Vein endothelial cell (primary cell): ENCODE results near the gene REG1A. TPM values are rescaled to one million over a fixed set of nuclear protein-coding genes. Genes with fewer than 3 reads are reported as not detected.

Experiments used
- total RNA-seq: library from RNA; depleted of rRNA; stranded (reverse); fragments of >200 nt; gene quantifications from 2 replicates; pipeline ENCODE4 v1.2.3, GENCODE V29; 2012

The REG1A gene, protein sequence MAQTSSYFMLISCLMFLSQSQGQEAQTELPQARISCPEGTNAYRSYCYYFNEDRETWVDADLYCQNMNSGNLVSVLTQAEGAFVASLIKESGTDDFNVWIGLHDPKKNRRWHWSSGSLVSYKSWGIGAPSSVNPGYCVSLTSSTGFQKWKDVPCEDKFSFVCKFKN
- total RNA-seq: not detected in 2 replicates

DNA sequence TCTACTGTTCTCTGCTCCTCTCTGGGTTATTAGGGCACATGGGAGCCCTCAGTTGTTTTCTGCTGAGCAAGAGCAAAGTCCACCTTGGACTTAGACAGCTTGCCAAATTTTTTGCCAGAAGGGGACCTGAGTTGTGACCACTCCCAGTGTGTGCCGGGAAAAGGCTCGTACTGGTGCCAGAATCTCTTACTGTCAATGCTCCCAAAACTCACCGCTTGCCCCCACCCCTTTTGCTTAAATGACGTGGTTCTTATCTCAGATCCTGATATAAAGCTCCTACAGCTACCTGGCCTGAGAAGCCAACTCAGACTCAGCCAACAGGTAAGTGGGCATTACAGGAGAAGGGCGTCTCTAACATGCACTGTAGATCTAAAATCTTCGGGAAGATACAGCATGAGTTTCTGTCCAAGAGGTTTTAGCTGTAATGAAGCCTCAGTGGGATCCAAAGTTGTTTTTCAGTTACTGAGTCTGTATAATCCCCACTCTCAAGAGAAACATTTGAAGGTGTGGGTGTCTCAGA lies at the start of gene REG1A:
REG1A (plus strand) TSS at position 295 of the 520 bp plus-strand sequence. CDS start 374 bp downstream, outside the sequence.

DNA sequence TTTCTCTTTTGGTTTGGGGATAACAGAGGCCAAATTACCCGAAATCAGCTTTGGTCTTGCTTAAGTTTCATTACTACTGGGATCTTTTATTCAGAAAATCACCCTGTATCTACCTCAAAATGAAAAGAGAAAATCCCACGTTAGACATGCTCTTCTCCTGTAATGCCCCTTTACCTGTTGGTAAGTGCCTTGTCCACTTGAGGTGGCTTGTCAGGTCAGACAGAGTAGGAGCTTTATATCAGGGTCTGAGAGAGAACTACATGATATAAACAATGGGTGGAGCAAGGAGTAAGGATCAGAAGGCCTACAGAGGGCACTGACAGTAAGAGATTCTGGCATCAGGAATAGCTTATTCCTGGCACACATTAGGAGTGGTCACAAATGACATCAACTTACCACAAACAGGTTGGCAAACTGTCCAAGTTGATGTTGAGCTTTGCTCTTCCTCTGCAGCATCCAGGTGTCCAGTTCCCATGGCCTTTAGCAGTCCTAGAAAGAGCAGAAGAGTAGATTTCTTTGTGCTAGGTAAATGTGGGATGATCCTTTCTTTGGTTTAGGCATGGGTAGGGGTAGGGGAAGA lies 32.4 kb upstream of the REG1A start, which contains the start of gene REG1B:
REG1B (minus strand) TSS at position 209 of the 580 bp plus-strand sequence. CDS start 381 bp downstream, outside the sequence.

DNA sequence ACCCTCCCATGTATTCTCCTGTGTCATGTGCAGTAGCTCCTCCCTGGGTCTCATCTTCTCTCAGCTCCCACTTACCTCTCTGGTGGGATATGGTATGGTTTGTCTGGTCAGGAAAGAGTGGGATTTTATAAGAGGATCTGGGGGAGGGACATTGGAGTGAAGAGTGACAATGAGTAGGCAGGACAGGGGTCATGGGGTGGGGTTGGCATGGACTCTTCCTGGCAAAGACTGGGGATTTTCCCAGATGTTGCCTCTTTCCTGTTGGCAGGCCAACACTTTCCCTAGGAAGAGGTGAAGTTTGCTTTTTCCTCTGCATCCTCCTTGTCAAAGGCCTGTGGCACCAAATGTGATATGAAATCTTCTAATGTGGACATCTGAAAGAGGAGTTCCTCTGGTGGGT lies 39.4 kb downstream of the REG1A start, which contains the start of gene REG3A:
REG3A (minus strand) TSS at position 101 of the 400 bp plus-strand sequence. CDS start 348 bp downstream, outside the sequence.

Other genes starting within 250 kb of the REG1A start
- not detected in 2 replicates for gene REG3G, start 94.8 kb upstream of the REG1A start, total RNA-seq
- gene REG1B, start 32.5 kb upstream of the REG1A start, total RNA-seq: not detected in 2 replicates
- not detected in 2 replicates for gene REG3A, start 39.3 kb downstream of the REG1A start, total RNA-seq